HG02970 (cell line): Measurements from ENCODE around the gene PTX3.

Experiments used
- ATAC-seq: cut with Tn5 transposase; IDR thresholded peaks from one replicate; pipeline ENCODE4 v1.9.1; 2021; ENCODE audit warnings: mild to moderate bottlenecking, moderate library complexity, moderate number of reproducible peaks; ENCODE audit not compliant: unreplicated experiment, low FRiP score

Gene PTX3

GRCh38 chr3:157436583-157437291 lies at the start of gene PTX3:
PTX3 (plus strand) TSS chr3:157436850; CDS start chr3:157436934, 84 bp downstream.
- ATAC-seq, result no peak

- ATAC-seq, result no peak
These were observed 48.8 kb upstream of the PTX3 start for GRCh38 chr3:157387708-157388435.

GRCh38 chr3:157388976-157389375 lies 47.7 kb upstream of the PTX3 start:
- ATAC-seq, result no peak

- no peak for ATAC-seq
These were observed 45.7 kb upstream of the PTX3 start for GRCh38 chr3:157390713-157391515.

- ATAC-seq, result no peak
These were observed 44.5 kb upstream of the PTX3 start for GRCh38 chr3:157392104-157392503.

GRCh38 chr3:157393113-157393512 lies 43.5 kb upstream of the PTX3 start:
- no peak for ATAC-seq

- ATAC-seq, result no peak
These were observed 42.2 kb upstream of the PTX3 start for GRCh38 chr3:157394411-157394810.

GRCh38 chr3:157398598-157398997 lies 38.1 kb upstream of the PTX3 start:
- no peak for ATAC-seq

GRCh38 chr3:157404381-157404780 lies 32.3 kb upstream of the PTX3 start:
- ATAC-seq, result no peak

- ATAC-seq, result no peak
These were observed 31.2 kb upstream of the PTX3 start for GRCh38 chr3:157405457-157405856.

- ATAC-seq, result no peak
These were observed 30.3 kb upstream of the PTX3 start for GRCh38 chr3:157406394-157406793.

- ATAC-seq, result no peak
These were observed 28.9 kb upstream of the PTX3 start for GRCh38 chr3:157407769-157408168.

GRCh38 chr3:157408499-157409149 lies 28.0 kb upstream of the PTX3 start:
- no peak for ATAC-seq

- ATAC-seq, result no peak
These were observed 27.1 kb upstream of the PTX3 start for GRCh38 chr3:157409516-157409915.

- no peak for ATAC-seq
These were observed 25.7 kb upstream of the PTX3 start for GRCh38 chr3:157410945-157411344.

GRCh38 chr3:157412323-157412855 lies 24.3 kb upstream of the PTX3 start:
- ATAC-seq, result no peak

- ATAC-seq, result no peak
These were observed 21.8 kb upstream of the PTX3 start for GRCh38 chr3:157414861-157415260.

- ATAC-seq, result no peak
These were observed 20.1 kb upstream of the PTX3 start for GRCh38 chr3:157416347-157417087.

- no peak for ATAC-seq
These were observed 19.4 kb upstream of the PTX3 start for GRCh38 chr3:157417247-157417646.

GRCh38 chr3:157418104-157418503 lies 18.5 kb upstream of the PTX3 start:
- ATAC-seq, result no peak
